ENCODE measurements around the gene TTN. TPM values are rescaled to one million over a fixed set of nuclear protein-coding genes. Genes with fewer than 3 reads are reported as not detected.

The TTN gene
- total RNA-seq, 4 donors from 2014 or later: 9.3 to 59.8 (median 29.4) TPM

DNA sequence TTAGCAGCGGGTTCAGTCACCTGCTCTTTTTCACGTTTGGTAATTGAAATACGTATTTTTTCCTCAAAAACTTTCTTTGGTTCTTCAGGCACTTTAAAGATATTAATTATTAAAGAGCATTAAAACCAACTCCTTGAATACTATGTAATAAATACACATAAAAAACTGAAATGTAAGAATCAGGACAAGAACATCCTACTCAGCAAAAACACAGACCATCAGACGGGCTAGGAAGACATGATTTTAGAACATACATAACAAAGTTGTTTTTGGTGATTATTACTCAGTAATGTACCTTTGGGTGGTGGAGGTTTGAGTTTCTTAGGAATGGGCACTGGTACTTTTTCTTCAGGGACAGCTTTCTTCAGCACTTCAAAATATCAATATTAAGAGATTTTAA, 126.1 kb downstream of the TTN start:
- TF ChIP-seq, protein P1, sequence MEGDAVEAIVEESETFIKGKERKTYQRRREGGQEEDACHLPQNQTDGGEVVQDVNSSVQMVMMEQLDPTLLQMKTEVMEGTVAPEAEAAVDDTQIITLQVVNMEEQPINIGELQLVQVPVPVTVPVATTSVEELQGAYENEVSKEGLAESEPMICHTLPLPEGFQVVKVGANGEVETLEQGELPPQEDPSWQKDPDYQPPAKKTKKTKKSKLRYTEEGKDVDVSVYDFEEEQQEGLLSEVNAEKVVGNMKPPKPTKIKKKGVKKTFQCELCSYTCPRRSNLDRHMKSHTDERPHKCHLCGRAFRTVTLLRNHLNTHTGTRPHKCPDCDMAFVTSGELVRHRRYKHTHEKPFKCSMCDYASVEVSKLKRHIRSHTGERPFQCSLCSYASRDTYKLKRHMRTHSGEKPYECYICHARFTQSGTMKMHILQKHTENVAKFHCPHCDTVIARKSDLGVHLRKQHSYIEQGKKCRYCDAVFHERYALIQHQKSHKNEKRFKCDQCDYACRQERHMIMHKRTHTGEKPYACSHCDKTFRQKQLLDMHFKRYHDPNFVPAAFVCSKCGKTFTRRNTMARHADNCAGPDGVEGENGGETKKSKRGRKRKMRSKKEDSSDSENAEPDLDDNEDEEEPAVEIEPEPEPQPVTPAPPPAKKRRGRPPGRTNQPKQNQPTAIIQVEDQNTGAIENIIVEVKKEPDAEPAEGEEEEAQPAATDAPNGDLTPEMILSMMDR (IDR thresholded peaks at IDR 0.05; ENCODE audit: low read depth): no peak

DNA sequence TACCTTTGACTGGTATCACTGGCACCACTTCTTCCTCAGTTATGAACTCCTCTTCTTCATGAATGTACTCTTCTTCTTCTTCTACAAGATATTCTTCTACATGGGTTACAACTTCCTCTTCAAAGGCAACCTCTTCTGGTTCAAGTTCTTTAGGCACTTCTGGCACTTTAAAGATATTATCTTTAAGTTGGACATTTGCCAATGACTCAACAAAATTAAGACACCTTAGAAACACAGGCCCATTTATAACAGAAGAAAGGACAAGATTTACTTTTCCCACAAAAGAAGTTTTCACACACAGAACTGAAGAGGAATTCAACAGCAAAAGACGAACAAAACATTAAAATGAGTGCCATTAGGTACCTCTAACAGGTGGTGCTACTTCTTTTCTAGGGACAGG, 127.3 kb downstream of the TTN start:
- TF ChIP-seq, protein P1 (IDR thresholded peaks at IDR 0.05; ENCODE audit: low read depth): no peak

DNA sequence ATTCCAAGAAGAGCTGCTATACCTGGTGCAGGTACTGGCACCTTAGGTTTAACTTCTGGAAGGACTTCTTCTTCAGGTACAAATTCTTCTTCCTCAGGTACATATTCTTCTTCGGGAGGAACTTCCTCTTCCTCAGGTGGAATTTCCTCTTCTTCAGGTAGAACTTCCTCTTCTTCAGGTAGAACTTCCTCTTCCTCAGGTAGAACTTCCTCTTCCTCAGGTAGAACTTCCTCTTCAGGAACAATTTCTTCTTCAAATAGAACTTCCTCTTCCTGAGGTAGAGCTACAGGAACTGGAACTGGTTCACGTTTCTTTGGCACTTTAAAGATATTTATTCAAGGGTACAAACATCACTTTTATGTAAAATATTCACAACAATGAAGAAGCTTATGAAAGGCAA, 129.6 kb downstream of the TTN start:
- TF ChIP-seq, protein P1 (IDR thresholded peaks at IDR 0.05; ENCODE audit: low read depth): no peak

DNA sequence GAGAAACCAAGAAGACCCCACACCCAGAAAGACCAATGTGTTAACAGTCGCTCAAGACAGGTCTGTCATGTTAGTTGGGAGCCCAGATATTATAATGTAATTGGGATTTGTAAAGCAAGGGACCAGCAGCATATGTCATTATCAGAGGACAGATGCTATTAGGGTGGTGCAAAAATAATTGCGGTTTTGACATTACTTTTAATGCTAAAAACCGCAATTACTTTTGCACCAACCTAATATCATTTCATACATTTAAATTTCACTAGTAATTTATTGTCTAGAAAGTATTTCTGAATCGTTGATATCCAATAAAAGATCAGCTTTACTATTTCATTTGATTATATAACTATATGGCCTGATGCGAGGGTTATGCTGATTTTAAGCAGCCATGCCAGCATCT, 131.2 kb downstream of the TTN start:
- TF ChIP-seq, protein P1 (IDR thresholded peaks at IDR 0.05; ENCODE audit: low read depth): no peak

DNA sequence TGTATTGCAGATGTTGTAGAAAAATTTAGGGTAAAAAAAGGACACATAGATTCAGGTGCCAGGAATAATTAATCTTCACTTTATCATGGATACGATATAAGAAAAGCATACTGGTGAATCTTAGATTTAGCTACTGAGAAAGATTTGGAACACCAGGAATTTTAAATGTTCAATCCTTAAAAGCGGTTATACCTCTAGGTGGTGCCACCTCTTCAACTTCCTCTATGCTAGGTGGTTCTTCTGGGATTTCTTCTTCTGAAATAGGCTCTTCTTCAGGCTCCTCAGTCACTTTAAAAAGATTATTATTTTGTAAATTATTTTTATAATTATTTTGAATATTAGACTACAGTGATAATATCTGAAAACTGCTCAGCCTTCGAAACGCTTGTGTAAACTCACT, 133.1 kb downstream of the TTN start:
- TF ChIP-seq, protein P1 (IDR thresholded peaks at IDR 0.05; ENCODE audit: low read depth): no peak

DNA sequence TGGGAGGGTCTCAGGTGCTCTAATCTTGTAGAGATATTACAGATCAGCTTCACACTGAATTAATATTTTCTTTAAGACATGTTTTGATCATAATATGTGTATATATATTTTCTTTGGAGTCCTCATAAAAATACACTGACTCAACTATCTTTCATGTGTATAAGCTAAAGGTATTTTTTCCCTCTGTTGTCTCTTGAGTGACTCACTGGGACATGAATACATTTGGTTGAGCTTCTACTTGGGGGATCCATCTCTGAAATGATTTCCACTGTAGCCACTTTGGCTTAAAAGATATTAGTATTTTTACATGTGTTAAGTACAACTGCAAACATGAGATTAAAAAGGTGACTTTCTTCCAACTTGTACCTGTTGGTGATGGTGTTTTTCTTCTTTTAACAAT, 140.8 kb downstream of the TTN start:
- TF ChIP-seq, protein P1 (IDR thresholded peaks at IDR 0.05; ENCODE audit: low read depth): no peak

DNA sequence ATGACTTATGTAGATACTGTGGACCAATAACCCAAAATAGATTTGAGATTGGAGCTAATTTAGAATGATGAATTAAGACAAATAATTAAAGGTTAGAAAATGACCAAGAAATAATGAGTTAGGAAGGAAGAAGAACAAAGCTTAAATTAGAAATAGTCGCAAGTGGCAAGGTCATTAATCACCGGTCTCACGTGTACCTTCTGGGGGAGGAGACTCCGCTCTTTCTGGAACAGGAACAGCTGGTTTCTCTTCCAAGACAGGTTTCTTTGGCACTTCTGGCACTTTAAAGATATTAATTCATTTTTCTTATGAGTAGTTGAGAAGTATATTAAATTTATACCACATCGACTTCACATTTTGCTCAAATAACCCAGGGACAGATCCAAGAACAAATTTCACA, 156.7 kb downstream of the TTN start:
- TF ChIP-seq, protein P1 (IDR thresholded peaks at IDR 0.05; ENCODE audit: low read depth): no peak
